Body of pancreas (tissue), 4 donors: ENCODE results near the gene FHOD3.

Experiments
- POLR2A ChIP-seq, 3 donors: fragments of 450-650 bp; IDR thresholded peaks; one replicate each; pipeline ENCODE4 v1.6.1; 2016; ENCODE audit warnings: antibody characterized with exemption in 3 of 3, mild to moderate bottlenecking in 2 of 3
- TF ChIP-seq, protein P1 (sequence below), 7 experiments: fragments of 450-650 bp in 4 of 7; fragments of 200-600 bp in 3 of 7; sonication (generic) in 3 of 7; IDR thresholded peaks; one replicate each; pipeline ENCODE4 v1.5.1; 2016 to 2019; ENCODE audit warnings: antibody characterized with exemption in 7 of 7

DNA sequence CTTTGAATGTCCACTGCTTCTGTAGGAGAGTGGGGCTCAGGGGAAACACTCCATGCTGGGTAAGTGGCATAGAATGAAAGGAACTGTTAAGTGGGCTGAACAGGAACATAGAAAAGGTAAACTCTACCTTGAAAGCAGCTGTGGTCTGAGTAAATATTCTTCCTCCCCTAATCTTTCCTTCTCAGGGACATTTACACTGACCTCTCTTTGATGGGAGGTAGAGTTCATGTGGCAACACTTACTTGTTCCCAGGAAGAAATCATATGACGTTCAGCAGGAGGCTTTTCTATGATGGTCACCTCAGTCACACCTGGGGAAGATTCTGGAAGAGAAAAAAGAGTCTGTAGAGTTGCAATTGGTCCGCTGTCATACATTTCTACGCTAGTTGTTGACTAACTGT lies 521.1 kb downstream of the FHOD3 start:
- TF ChIP-seq, protein P1, sequence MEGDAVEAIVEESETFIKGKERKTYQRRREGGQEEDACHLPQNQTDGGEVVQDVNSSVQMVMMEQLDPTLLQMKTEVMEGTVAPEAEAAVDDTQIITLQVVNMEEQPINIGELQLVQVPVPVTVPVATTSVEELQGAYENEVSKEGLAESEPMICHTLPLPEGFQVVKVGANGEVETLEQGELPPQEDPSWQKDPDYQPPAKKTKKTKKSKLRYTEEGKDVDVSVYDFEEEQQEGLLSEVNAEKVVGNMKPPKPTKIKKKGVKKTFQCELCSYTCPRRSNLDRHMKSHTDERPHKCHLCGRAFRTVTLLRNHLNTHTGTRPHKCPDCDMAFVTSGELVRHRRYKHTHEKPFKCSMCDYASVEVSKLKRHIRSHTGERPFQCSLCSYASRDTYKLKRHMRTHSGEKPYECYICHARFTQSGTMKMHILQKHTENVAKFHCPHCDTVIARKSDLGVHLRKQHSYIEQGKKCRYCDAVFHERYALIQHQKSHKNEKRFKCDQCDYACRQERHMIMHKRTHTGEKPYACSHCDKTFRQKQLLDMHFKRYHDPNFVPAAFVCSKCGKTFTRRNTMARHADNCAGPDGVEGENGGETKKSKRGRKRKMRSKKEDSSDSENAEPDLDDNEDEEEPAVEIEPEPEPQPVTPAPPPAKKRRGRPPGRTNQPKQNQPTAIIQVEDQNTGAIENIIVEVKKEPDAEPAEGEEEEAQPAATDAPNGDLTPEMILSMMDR (IDR thresholded peaks at IDR 0.05) = no peak
- TF ChIP-seq POLR2A (IDR thresholded peaks at IDR 0.05) = no peak
